Measurements from ENCODE around the gene AXDND1. TPM values are rescaled to one million over a fixed set of nuclear protein-coding genes. Genes with fewer than 3 reads are reported as not detected.
"Not testable (repeated sequence)": the region's sequence is repeated elsewhere in the genome, so short reads cannot be mapped to it uniquely, and the experiment has no call there.

Gene AXDND1
- total RNA-seq, 1 experiment from 2014 or later = 0.48 TPM

DNA sequence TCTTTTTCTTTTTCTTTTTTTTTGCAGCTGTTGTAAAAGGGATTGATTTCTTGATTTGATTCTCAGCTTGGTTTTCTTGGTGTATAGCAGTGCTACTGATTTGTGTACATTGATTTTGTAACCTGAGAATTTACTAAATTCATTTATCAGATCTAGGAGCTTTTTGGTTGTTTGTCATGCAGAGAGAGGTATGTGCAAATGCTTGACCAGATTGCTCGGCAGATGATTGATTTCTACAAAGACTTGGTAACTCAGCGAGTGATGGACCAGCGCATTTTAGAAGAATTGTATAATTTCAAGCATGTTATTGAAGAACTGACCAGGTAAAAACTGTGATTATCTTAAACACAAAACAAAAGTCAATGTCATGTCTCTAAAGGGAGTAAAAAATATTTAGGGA, 27.9 kb downstream of the AXDND1 start:
- peaks cover 9 to 18% (median 11%) of the 10 kb centered on the region in 3 experiments for H3K36me3 Mint-ChIP-seq (ENCODE audit: insufficient read depth in 1 of 3, low read depth in 3 of 3)
- no peaks in the 10 kb centered on the region for H3K79me2 ChIP-seq (ENCODE audit: insufficient read depth, low read length)
- H3K27me3 ChIP-seq (ENCODE audit: insufficient read depth, low read length) = no peaks in the 10 kb centered on the region
- H2BK5ac ChIP-seq (ENCODE audit: insufficient read length, low read length) = no peak overlapping the region
- TF ChIP-seq, protein P1, sequence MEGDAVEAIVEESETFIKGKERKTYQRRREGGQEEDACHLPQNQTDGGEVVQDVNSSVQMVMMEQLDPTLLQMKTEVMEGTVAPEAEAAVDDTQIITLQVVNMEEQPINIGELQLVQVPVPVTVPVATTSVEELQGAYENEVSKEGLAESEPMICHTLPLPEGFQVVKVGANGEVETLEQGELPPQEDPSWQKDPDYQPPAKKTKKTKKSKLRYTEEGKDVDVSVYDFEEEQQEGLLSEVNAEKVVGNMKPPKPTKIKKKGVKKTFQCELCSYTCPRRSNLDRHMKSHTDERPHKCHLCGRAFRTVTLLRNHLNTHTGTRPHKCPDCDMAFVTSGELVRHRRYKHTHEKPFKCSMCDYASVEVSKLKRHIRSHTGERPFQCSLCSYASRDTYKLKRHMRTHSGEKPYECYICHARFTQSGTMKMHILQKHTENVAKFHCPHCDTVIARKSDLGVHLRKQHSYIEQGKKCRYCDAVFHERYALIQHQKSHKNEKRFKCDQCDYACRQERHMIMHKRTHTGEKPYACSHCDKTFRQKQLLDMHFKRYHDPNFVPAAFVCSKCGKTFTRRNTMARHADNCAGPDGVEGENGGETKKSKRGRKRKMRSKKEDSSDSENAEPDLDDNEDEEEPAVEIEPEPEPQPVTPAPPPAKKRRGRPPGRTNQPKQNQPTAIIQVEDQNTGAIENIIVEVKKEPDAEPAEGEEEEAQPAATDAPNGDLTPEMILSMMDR (conservative IDR thresholded peaks at IDR 0.05) = no peak
- no peak overlapping the region for H2BK20ac ChIP-seq (ENCODE audit: low read depth, low read length, poor library complexity, severe bottlenecking)
- no peak overlapping the region for H4K5ac ChIP-seq (ENCODE audit: insufficient read length, low read depth, low read length)
- H4K8ac ChIP-seq (replicated peaks; ENCODE audit: insufficient read length, low read depth, low read length) = no peak overlapping the region
- H2BK12ac ChIP-seq (ENCODE audit: insufficient read length, low read depth, low read length) = no peak overlapping the region
- no peak overlapping the region for H3K4me2 ChIP-seq (ENCODE audit: insufficient read depth, insufficient read length, low read length)
- H3K4me3 Mint-ChIP-seq = no peak overlapping the region
- H2BK120ac ChIP-seq (ENCODE audit: low read depth, low read length, poor library complexity, severe bottlenecking) = no peak overlapping the region
- no peaks in the 10 kb centered on the region for H3K79me1 ChIP-seq (ENCODE audit: insufficient read depth, low read depth, low read length, poor library complexity, severe bottlenecking)
- no peaks in the 10 kb centered on the region for H3K4me1 Mint-ChIP-seq
- H3K4me1 ChIP-seq (ENCODE audit: insufficient read depth, low read length) = no peaks in the 10 kb centered on the region
- H3K27ac ChIP-seq (ENCODE audit: insufficient read length, low read depth, low read length) = no peak overlapping the region
- H3K27me3 Mint-ChIP-seq (ENCODE audit: low read depth) = no peaks in the 10 kb centered on the region
- H4K20me1 ChIP-seq (ENCODE audit: control insufficient read depth, insufficient read depth, insufficient read length) = no peaks in the 10 kb centered on the region
- H2BK15ac ChIP-seq (ENCODE audit: low read depth, low read length) = no peak overlapping the region
- H3K56ac ChIP-seq (ENCODE audit: insufficient read length, low read depth, low read length) = no peak overlapping the region
- no peak overlapping the region for H3K14ac ChIP-seq (ENCODE audit: insufficient read depth, low read length)
- WGBS (ENCODE audit: extremely low coverage, insufficient read length, low lambda C conversion rate) = no CpG with 5 or more reads among the region's 3 CpGs
- no peak overlapping the region for H3K9ac ChIP-seq (ENCODE audit: extremely low read depth, insufficient read length, low read length)
- DNase-seq = no peak
- no peak overlapping the region for H3K18ac ChIP-seq (ENCODE audit: insufficient read length, low read depth, low read length)
- H3K23me2 ChIP-seq (ENCODE audit: insufficient read length, low read depth, low read length, poor library complexity, severe bottlenecking) = no peaks in the 10 kb centered on the region
- no peak overlapping the region for H2AFZ ChIP-seq (ENCODE audit: low read length)
- H3K9me3 Mint-ChIP-seq = peaks cover 21% of the 10 kb centered on the region in 2 experiments
- H3T11ph ChIP-seq (ENCODE audit: low read length) = no peak overlapping the region
- H3K23ac ChIP-seq (ENCODE audit: insufficient read length, low read depth, low read length) = no peak overlapping the region
- H3K27ac Mint-ChIP-seq = no peak overlapping the region
- no peak overlapping the region for H2AK5ac ChIP-seq (ENCODE audit: insufficient read length, low read length)
- no peak overlapping the region for H3K4ac ChIP-seq (ENCODE audit: low read depth, low read length)
- H4K91ac ChIP-seq (ENCODE audit: insufficient read length, low read depth, low read length) = no peak overlapping the region
- no peaks in the 10 kb centered on the region for H3K9me3 ChIP-seq (ENCODE audit: control insufficient read depth, low read depth, low read length)

DNA sequence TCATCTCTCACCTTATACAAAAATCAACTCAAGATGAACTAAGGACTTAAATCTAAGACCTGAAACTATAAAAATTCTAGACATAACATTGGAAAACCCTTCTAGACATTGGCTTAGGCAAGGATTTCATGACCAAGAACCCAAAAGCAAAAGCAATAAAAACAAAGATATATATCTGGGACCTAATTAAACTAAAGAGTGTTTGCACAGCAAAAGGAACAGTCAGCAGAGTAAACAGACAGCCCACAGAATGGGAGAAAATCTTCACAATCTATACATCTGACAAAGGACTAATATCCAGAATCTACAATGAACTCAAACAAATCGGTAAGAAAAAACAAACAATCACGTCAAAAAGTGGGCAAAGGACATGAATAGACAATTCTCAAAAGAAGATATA, 33.6 kb downstream of the AXDND1 start:
- H3K27ac Mint-ChIP-seq; H4K5ac ChIP-seq (ENCODE audit: insufficient read length, low read depth, low read length); H3K4me3 Mint-ChIP-seq; H3K9me3 Mint-ChIP-seq; H2BK20ac ChIP-seq (ENCODE audit: low read depth, low read length, poor library complexity, severe bottlenecking); H3K4ac ChIP-seq (ENCODE audit: low read depth, low read length); H3K18ac ChIP-seq (ENCODE audit: insufficient read length, low read depth, low read length); H3K4me2 ChIP-seq (ENCODE audit: insufficient read depth, insufficient read length, low read length); H2BK5ac ChIP-seq (ENCODE audit: insufficient read length, low read length); H3K27me3 Mint-ChIP-seq (ENCODE audit: low read depth); H2BK12ac ChIP-seq (ENCODE audit: insufficient read length, low read depth, low read length); H3K27me3 ChIP-seq (ENCODE audit: insufficient read depth, low read length); H3K14ac ChIP-seq (ENCODE audit: insufficient read depth, low read length); H3K4me1 Mint-ChIP-seq; H3K9me3 ChIP-seq (ENCODE audit: control insufficient read depth, low read depth, low read length); H3K23ac ChIP-seq (ENCODE audit: insufficient read length, low read depth, low read length); H3K79me2 ChIP-seq (ENCODE audit: insufficient read depth, low read length); H3K23me2 ChIP-seq (ENCODE audit: insufficient read length, low read depth, low read length, poor library complexity, severe bottlenecking); DNase-seq; H4K91ac ChIP-seq (ENCODE audit: insufficient read length, low read depth, low read length); H2AK5ac ChIP-seq (ENCODE audit: insufficient read length, low read length); H3K36me3 Mint-ChIP-seq (ENCODE audit: insufficient read depth in 1 of 3, low read depth in 3 of 3); H3K27ac ChIP-seq (ENCODE audit: insufficient read length, low read depth, low read length); H3K4me1 ChIP-seq (ENCODE audit: insufficient read depth, low read length); H3T11ph ChIP-seq (ENCODE audit: low read length); H2BK15ac ChIP-seq (ENCODE audit: low read depth, low read length); H3K79me1 ChIP-seq (ENCODE audit: insufficient read depth, low read depth, low read length, poor library complexity, severe bottlenecking); H4K20me1 ChIP-seq (ENCODE audit: control insufficient read depth, insufficient read depth, insufficient read length); H3K56ac ChIP-seq (ENCODE audit: insufficient read length, low read depth, low read length); H4K8ac ChIP-seq (replicated peaks; ENCODE audit: insufficient read length, low read depth, low read length); H2BK120ac ChIP-seq (ENCODE audit: low read depth, low read length, poor library complexity, severe bottlenecking); H3K9ac ChIP-seq (ENCODE audit: extremely low read depth, insufficient read length, low read length); H2AFZ ChIP-seq (ENCODE audit: low read length): not testable (repeated sequence)
- WGBS (ENCODE audit: extremely low coverage, insufficient read length, low lambda C conversion rate) = no CpG with 5 or more reads among the region's 2 CpGs
